ENCODE data around the gene CSF2RB.

Gene CSF2RB

DNA sequence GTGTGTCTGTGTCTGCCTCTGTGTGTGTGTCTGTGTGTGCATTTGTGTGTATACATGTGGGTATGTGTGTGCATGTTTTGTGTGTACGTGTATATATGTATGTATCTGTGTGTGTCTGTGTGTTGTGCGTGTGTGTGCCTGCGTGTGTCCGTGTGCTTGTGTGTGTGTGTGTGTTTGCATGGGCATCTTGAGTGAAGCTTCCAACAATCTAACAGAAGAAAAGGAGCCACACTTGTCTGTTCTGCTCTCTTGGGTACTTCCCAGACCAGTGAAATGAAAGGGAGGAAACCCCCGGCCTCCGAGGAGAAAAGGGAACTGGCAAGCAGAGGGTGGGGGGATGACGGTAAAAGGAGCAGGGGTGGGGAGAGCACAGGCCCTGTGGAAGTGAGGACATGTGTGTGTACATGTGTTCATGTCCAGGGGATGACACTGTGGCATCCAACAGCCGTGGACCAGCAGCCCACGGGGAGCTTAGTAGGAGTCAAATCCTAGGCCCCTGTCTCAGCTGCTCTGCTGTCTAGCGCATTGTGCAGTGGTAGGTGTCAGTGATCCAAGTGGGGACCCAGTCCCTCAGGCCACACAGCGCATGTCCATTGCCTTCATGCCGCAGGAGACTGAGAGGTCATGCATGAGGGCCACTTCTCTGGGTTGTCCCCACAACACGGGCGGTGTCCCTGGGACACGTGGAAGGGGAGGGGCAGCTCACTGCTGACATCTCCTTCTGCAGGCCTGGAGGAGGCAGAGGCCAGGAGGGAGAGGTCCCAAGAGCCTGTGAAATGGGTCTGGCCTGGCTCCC lies 8.1 kb downstream of the CSF2RB start:
- DNase-seq (ENCODE audit: low read depth) = no peak

GRCh38 chr22:36922105-36922608 lies 8.7 kb downstream of the CSF2RB start:
- no peak for DNase-seq (ENCODE audit: low read depth)

DNA sequence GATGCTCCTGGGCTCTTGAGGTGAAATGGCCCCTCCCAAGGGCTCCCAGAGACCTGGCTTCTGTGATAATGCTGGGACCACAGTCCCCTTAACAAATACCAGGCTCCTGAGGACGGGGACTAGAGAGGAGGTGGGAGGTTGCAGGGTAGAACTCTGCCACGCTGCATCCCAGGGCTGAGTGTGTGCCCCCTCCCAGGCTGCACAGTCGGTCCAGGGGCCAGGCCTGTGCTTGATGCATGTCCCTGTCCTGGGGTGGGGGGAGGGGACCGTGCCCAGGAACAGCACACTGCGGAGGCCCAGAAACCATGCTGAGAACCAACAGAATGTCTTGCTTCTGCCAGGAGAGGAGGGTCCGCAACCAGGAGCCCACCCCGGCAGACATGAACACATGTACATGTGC lies 9.3 kb downstream of the CSF2RB start:
- no peak for DNase-seq (ENCODE audit: low read depth)

- no peak for DNase-seq (ENCODE audit: low read depth)
These were observed 9.8 kb downstream of the CSF2RB start for GRCh38 chr22:36923131-36923788.

- DNase-seq (ENCODE audit: low read depth) = no peak
These were observed 10.8 kb downstream of the CSF2RB start for GRCh38 chr22:36924151-36924698.

- no peak for DNase-seq (ENCODE audit: low read depth)
These were observed 12.2 kb downstream of the CSF2RB start for GRCh38 chr22:36925388-36926290.

GRCh38 chr22:36926309-36926708 lies 12.9 kb downstream of the CSF2RB start:
- DNase-seq (ENCODE audit: low read depth) = no peak

DNA sequence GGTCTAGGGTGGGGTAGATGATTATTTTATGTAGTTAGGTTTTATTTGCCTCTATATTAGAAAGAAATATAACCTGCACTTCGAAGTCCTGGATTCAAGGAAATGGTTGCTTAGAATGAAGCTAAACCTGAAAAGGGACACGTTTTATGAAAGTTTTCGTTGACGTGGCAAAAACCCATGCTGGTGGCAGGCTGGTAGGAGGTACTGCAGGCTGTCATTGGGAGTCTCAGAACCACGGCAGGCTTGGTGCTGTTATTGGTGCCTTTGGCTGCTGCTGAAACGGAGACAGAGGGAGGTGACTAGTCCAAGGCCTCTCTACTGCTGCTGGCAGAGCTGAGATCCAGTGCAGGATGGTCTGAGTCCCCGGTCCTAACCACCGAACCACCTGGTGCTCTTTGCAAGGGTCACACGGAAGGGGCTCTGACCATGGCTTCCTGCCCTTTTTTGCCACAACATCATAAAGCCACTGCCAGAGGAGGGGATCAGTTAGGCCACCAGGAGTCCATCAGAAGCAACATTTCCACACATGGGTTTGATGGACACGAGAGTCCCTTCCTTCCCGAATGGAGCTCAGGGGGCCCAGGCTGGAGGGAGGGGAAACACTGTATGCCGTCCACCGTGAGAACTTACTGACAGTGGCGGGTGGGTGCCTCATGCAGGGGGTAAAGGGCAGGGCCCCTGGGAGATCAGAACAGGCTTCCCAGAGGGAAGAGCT lies 13.4 kb downstream of the CSF2RB start:
- no peak for DNase-seq (ENCODE audit: low read depth)

DNA sequence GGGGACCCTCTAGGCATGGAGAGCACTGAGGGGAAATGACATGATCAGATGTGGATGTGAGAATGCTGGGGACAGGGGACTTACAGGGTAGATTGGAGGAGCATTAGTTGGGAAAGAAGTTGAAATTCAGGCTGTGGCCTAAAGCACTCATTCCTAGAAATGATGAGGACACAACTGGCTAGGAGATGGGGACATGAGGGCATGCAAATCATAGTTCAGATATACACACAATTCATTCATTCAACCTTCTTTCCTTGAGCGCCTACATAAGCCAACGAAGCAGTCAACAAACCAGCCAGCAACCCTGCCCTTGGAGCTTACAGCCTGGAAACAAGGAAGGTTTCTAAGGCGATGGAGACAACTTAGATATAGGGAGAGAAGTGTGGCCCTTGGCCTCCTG lies 14.2 kb downstream of the CSF2RB start:
- no peak for DNase-seq (ENCODE audit: low read depth)

DNA sequence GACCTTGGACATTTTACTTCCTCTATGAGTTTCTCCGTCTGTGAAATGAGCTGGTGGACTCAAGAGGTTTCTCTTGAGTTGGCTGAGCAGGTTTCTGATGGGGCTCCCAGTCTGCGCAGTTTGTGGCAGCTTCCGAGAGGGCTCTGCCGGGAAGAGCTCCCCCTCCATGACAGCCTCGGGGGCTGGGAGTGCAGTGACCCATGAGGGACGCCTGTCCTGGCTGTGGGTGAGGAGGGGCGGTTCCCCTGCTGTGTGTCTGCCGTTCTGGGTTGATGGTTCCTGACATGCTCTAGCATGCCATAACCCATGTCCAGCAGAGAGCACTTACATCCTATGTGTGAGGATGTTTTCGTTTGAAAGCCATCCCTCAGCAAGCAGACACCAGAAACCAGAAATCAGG lies 14.8 kb downstream of the CSF2RB start:
- no peak for DNase-seq (ENCODE audit: low read depth)

- no peak for DNase-seq (ENCODE audit: low read depth)
These were observed 15.5 kb downstream of the CSF2RB start for GRCh38 chr22:36928786-36929535.

- DNase-seq (ENCODE audit: low read depth) = no peak
These were observed 16.2 kb downstream of the CSF2RB start for GRCh38 chr22:36929621-36930020.

DNA sequence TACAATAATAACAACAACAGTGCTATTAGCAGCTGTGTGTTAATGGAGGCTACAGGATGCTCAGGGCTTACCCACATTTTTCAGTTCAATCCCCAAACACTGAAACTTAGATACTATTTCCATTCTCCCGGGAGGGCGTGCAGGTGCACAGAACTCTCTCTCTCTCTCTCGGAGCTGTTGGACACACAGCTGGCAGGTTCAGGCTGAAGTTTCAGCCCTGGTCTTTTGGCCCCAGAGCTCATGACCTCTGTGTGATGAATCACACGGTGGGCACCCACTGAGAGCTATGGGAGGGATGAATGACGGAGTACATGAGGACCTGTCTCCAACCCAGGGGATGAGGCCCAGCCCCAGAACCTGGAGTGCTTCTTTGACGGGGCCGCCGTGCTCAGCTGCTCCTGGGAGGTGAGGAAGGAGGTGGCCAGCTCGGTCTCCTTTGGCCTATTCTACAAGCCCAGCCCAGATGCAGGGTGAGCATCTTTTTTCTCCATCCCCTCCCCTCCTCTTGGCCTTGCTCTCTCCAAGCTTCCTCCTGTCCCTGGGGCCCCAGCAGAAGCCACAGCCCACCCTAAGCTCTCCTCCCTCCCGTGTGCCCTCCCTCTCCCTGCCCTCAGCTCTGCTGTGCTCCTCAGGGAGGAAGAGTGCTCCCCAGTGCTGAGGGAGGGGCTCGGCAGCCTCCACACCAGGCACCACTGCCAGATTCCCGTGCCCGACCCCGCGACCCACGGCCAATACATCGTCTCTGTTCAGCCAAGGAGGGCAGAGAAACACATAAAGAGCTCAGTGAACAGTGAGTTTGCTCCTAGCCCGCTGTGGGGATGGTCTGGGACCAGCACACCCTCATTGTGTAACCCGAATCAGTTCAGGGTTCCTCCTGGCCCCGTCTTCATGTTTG lies 16.9 kb downstream of the CSF2RB start:
- DNase-seq (ENCODE audit: low read depth) = no peak

GRCh38 chr22:36931446-36931845 lies 18.0 kb downstream of the CSF2RB start:
- DNase-seq (ENCODE audit: low read depth) = no peak

- DNase-seq (ENCODE audit: low read depth) = no peak
These were observed 20.4 kb downstream of the CSF2RB start for GRCh38 chr22:36933629-36934417.

DNA sequence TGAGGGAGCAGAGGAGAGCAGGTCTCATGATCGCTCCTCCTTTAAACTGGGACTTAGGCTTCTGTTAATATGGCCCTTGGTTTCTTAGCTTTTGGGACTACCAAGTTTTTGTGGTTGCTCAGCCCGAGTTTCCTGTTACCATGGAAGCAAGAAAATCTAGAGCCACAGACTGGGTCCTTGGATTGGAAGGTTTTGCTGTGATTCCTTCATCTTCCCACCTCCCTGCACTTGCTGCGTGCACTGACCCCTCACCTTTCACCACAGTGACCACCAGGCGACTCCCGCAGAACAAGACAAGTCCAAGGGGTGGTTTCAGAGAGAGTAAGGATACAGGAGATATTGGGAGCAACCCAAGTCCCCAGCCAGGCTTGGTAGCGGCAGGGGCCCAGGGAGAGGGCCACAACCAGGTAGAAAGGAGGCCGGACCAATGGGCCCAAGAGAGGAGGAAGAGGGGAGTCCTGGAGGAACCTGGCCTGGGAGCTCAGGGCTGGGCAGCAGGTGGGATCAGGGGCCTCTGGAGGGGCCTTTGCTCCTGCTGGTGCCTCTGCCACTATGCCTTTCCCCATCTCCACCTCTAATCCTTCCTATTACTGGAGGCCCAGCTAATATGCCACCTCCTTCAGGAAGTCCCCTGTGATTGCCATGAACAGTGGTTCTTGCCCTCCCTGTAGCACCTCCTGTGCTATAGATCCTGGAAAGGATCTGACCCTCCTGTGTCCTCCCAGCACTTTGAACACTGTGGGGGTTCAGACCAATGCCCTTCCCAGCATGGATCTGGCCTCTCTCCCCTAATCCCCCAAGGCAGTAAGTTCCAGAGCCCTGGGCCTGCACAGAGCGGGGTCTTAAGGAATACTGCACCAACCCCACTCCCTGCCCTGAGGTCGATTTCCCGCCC lies 21.2 kb downstream of the CSF2RB start:
- DNase-seq (ENCODE audit: low read depth) = no peak

- DNase-seq (ENCODE audit: low read depth) = no peak
These were observed 21.8 kb downstream of the CSF2RB start for GRCh38 chr22:36935313-36935610.

GRCh38 chr22:36935694-36936093 lies 22.3 kb downstream of the CSF2RB start:
- DNase-seq (ENCODE audit: low read depth) = no peak
